Vagina (tissue), 2 donors: ENCODE measurements around the gene FADS3. TPM values are rescaled to one million over a fixed set of nuclear protein-coding genes. Genes with fewer than 3 reads are reported as not detected.

Experiments used
- DNase-seq, 2 donors: peaks; one replicate each; pipeline ENCODE4 v3.0.0-alpha.2; 2017; ENCODE audit errors: extremely low spot score in 2 of 2
- H3K27ac ChIP-seq: fragments of 200-600 bp; sonication (generic); one replicate; pipeline ENCODE4 v1.5.1; 2019
- H3K27me3 ChIP-seq: fragments of 200-600 bp; sonication (generic); one replicate; pipeline ENCODE4 v1.5.1; 2019
- H3K36me3 ChIP-seq, 2 donors: fragments of 200-600 bp; sonication (generic); one replicate each; pipeline ENCODE4 v1.5.1; 2017 to 2019
- H3K4me1 ChIP-seq: fragments of 200-600 bp; sonication (generic); one replicate; pipeline ENCODE4 v1.5.1; 2019
- H3K4me3 ChIP-seq, 2 donors: fragments of 200-600 bp; sonication (generic); 1 replicate in 1 of 2; 2 replicates in 1 of 2; pipeline ENCODE4 v1.5.1; 2016 to 2019
- H3K9me3 ChIP-seq: fragments of 200-600 bp; sonication (generic); one replicate; pipeline ENCODE4 v1.5.1; 2019
- POLR2A ChIP-seq, 2 donors: fragments of 450-650 bp; IDR thresholded peaks; one replicate each; pipeline ENCODE4 v1.6.1; 2017; ENCODE audit warnings: antibody characterized with exemption in 2 of 2, mild to moderate bottlenecking in 2 of 2, moderate library complexity in 2 of 2
- POLR2AphosphoS5 ChIP-seq, 2 donors: sonication (generic); formaldehyde crosslinking; IDR thresholded peaks; one replicate each; pipeline ENCODE4 v1.9.0; 2017; ENCODE audit warnings: antibody characterized with exemption in 2 of 2, mild to moderate bottlenecking in 2 of 2, low read depth in 1 of 2; ENCODE audit not compliant: insufficient read depth in 1 of 2
- intact Hi-C: fragments of 100-400 bp; cut with DNase I; formaldehyde crosslinking; loops from one replicate; pipeline ENCODE4 v1.15.1; 2023
- total RNA-seq: library from RNA; depleted of rRNA; stranded (reverse); fragments of >200 nt; gene quantifications from one replicate; pipeline ENCODE4 v1.2.3, GENCODE V29; 2016
- TF ChIP-seq, protein P1 (sequence below), 3 experiments: fragments of 450-650 bp in 2 of 3; fragments of 200-600 bp in 1 of 3; sonication (generic) in 1 of 3; IDR thresholded peaks; one replicate each; pipeline ENCODE4 v1.5.1; 2017 to 2019; ENCODE audit warnings: antibody characterized with exemption in 3 of 3, mild to moderate bottlenecking in 2 of 3, moderate library complexity in 2 of 3

Gene FADS3
- total RNA-seq, 1 donor from 2014 or later, result 41.5 TPM

DNA sequence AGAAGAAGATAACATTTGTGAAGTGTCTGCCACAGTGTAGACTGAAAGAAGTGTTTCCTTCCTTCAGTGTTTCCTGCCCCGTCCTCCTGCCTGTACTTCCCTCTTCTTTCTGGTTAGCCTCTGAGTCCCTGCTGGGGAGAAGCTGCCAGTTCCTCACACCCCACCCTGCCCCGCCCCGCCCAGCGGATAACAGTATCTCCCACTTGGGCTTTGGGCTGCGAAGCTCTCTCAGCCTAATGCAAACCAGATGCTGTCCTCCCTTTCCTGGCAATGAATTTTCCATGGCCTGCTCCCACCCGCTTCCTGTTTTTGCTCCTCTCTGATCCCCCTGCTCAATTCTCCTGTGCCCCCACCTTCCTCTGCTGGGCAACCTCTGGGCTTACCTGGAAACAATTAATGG lies 31.2 kb upstream of the FADS3 start:
- H3K27me3 ChIP-seq, result no peaks in the 10 kb centered on the region
- H3K4me1 ChIP-seq, result peaks cover 55% of the 10 kb centered on the region
- no peak overlapping the region for H3K4me3 ChIP-seq
- H3K9me3 ChIP-seq, result no peaks in the 10 kb centered on the region
- H3K27ac ChIP-seq, result peak overlapping the region; percentile 94
- intact Hi-C loops, result no loop called here
- peak in 1 of 2 donors; percentile 95 for DNase-seq
- TF ChIP-seq POLR2AphosphoS5 (IDR thresholded peaks at IDR 0.05; ENCODE audit: insufficient read depth in 1 of 2, low read depth in 1 of 2), result peak; percentile 16 to 44
- TF ChIP-seq, protein P1, sequence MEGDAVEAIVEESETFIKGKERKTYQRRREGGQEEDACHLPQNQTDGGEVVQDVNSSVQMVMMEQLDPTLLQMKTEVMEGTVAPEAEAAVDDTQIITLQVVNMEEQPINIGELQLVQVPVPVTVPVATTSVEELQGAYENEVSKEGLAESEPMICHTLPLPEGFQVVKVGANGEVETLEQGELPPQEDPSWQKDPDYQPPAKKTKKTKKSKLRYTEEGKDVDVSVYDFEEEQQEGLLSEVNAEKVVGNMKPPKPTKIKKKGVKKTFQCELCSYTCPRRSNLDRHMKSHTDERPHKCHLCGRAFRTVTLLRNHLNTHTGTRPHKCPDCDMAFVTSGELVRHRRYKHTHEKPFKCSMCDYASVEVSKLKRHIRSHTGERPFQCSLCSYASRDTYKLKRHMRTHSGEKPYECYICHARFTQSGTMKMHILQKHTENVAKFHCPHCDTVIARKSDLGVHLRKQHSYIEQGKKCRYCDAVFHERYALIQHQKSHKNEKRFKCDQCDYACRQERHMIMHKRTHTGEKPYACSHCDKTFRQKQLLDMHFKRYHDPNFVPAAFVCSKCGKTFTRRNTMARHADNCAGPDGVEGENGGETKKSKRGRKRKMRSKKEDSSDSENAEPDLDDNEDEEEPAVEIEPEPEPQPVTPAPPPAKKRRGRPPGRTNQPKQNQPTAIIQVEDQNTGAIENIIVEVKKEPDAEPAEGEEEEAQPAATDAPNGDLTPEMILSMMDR (IDR thresholded peaks at IDR 0.05), result no peak
- H3K36me3 ChIP-seq, result no peaks in the 10 kb centered on the region

GRCh38 chr11:61921446-61921845 lies 30.1 kb upstream of the FADS3 start:
- TF ChIP-seq POLR2AphosphoS5 (IDR thresholded peaks at IDR 0.05; ENCODE audit: insufficient read depth in 1 of 2, low read depth in 1 of 2) (no peak), POLR2A (IDR thresholded peaks at IDR 0.05) (no peak)
- TF ChIP-seq, protein P1 (IDR thresholded peaks at IDR 0.05), result no peak
- no peak overlapping the region for H3K4me3 ChIP-seq
- H3K36me3 ChIP-seq, result no peaks in the 10 kb centered on the region
- H3K9me3 ChIP-seq, result no peaks in the 10 kb centered on the region
- DNase-seq, result no peak
- H3K27me3 ChIP-seq, result no peaks in the 10 kb centered on the region
- H3K4me1 ChIP-seq, result peaks cover 55% of the 10 kb centered on the region
- intact Hi-C loops, result no loop called here
- peak overlapping the region; percentile 94 for H3K27ac ChIP-seq

DNA sequence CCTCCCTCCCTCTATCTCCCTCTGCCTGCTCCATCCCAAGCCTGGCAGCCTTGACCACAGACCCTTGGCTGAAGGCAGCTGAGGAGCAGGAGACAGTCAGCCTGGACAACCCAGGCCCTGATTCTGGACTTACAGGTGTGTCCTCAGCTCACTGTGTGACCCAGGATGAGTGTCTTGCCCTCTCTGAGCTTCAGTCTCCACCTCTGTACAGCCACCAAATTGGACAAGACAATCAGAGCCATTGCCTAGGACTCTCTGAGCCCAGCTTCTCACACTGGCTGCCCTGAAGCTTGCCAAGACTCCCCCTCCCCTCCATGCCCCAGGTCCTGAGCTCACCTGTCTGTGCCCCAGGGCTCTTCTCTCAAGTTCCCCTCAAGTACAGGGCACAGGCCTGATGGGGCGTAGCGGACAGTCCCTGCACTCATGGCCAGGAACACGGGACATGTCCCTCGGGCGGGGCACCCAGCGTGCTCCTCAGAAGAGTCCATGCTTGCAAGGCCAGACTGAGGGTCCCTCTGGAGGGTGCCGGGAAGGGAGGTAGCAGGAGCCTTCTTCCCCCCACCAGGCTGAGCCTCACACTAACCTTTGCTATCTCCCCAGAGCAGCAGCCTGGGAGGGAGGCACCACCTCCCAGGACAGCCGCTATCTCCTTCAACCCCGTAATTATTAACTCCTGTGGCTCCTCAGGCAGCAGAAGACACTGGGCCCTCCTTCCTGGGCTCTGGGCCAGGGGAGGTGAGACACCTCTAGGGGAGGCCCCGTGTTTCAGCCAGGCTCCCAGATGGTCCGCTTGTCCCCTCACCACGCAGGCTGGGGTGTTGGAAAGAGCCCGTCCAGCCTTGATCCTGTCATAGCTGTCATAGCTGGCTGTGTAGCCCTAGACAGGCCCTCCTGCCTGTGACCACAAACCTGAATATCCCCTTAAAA lies 28.6 kb upstream of the FADS3 start:
- DNase-seq, result peak in 1 of 2 donors; percentile 87
- Histone ChIP-seq H3K4me3 (no peak overlapping the region), H3K27me3 (no peaks in the 10 kb centered on the region), H3K36me3 (no peaks in the 10 kb centered on the region), H3K4me1 (peaks cover 63% of the 10 kb centered on the region), H3K27ac (peak overlapping the region; percentile 85), H3K9me3 (no peaks in the 10 kb centered on the region)
- TF ChIP-seq POLR2A (IDR thresholded peaks at IDR 0.05) (no peak), POLR2AphosphoS5 (IDR thresholded peaks at IDR 0.05; ENCODE audit: insufficient read depth in 1 of 2, low read depth in 1 of 2) (no peak)
- TF ChIP-seq, protein P1 (IDR thresholded peaks at IDR 0.05), result no peak
- intact Hi-C loops, result no loop called here

DNA sequence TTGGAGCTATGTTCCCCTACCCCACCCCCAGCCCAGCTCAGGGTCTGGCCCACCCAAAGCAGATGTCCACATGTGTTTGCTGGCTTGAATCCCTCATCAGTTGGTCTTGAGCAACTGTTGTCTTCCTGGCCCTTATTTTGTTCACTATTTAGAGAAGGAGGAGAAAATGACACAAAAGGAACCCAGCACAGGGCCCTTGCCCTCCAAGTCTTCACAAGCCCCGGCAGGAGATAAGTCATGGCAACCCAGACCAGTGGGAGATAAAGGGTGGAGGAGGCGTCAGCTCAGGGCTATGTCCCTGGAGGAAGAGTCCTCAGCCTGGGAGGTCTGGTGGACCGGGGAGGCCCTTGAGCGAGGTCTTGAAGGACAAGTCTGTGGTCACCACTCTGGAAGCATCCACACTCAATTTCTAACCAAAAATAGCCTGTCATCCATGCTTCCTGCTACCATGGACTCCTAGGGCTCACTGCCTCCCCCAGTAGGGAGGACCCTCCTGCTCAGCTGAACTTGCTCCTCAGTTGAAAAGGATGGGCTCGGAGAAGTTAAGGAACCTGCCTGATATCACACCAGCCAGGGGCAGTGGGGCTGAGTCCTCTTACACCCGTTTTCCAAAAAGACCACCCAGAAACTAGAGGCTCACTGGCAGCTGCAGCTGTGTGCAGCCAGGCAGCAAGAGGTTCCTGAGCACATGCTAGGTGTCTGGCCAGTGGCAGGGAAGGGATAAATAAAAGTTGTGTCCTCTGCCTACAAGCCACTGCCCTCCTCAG lies 27.8 kb upstream of the FADS3 start:
- DNase-seq, result no peak
- H3K27me3 ChIP-seq, result no peaks in the 10 kb centered on the region
- peak overlapping the region; percentile 85 for H3K27ac ChIP-seq
- H3K36me3 ChIP-seq, result no peaks in the 10 kb centered on the region
- H3K9me3 ChIP-seq, result no peaks in the 10 kb centered on the region
- H3K4me3 ChIP-seq, result no peak overlapping the region
- TF ChIP-seq, protein P1 (IDR thresholded peaks at IDR 0.05), result no peak
- TF ChIP-seq POLR2AphosphoS5 (IDR thresholded peaks at IDR 0.05; ENCODE audit: insufficient read depth in 1 of 2, low read depth in 1 of 2), result no peak
- no peak for TF ChIP-seq POLR2A (IDR thresholded peaks at IDR 0.05)
- H3K4me1 ChIP-seq, result peaks cover 65% of the 10 kb centered on the region
- intact Hi-C loops, result no loop called here
